HuH-7.5 (cell line): ENCODE measurements around the gene STK38L.

ENCODE experiments used
- DNase-seq: peaks from one replicate; pipeline ENCODE4 v3.0.0; 2011; ENCODE audit warnings: low spot score

The STK38L gene

GRCh38 chr12:27319409-27319808 is 75.3 kb downstream of the STK38L start:
- DNase-seq = no peak

GRCh38 chr12:27319848-27320247 is 75.8 kb downstream of the STK38L start:
- no peak for DNase-seq

GRCh38 chr12:27324530-27324929 is 80.4 kb downstream of the STK38L start:
- no peak for DNase-seq

- DNase-seq = no peak
Observed at GRCh38 chr12:27330846-27331245, 86.8 kb downstream of the STK38L start.

GRCh38 chr12:27331291-27331926 is 87.3 kb downstream of the STK38L start:
- DNase-seq = no peak

- no peak for DNase-seq
Observed at GRCh38 chr12:27331927-27332324, 87.8 kb downstream of the STK38L start.

GRCh38 chr12:27332407-27332713 is 88.3 kb downstream of the STK38L start:
- DNase-seq = no peak

GRCh38 chr12:27332714-27333402 is 88.8 kb downstream of the STK38L start, which contains the start of gene BMAL2:
Gene BMAL2 (plus strand): TSS chr12:27332836. CDS start chr12:27333073, 237 bp downstream.
- peak; percentile 58 for DNase-seq

- DNase-seq = peak; percentile 37
Observed at GRCh38 chr12:27333403-27334009, 89.4 kb downstream of the STK38L start.

- DNase-seq = no peak
Observed at GRCh38 chr12:27334042-27334720, 90.1 kb downstream of the STK38L start.

GRCh38 chr12:27334721-27335082 is 90.6 kb downstream of the STK38L start:
- no peak for DNase-seq

- DNase-seq = no peak
Observed at GRCh38 chr12:27335364-27336281, 91.5 kb downstream of the STK38L start.

- DNase-seq = no peak
Observed at GRCh38 chr12:27336282-27336653, 92.2 kb downstream of the STK38L start.

- DNase-seq = no peak
Observed at GRCh38 chr12:27337376-27337775, 93.3 kb downstream of the STK38L start.

GRCh38 chr12:27338473-27338872 is 94.4 kb downstream of the STK38L start:
- DNase-seq = no peak

GRCh38 chr12:27340971-27341370 is 96.9 kb downstream of the STK38L start:
- DNase-seq = no peak

GRCh38 chr12:27342536-27342935 is 98.5 kb downstream of the STK38L start:
- DNase-seq = no peak

GRCh38 chr12:27343255-27344000 is 99.3 kb downstream of the STK38L start:
- DNase-seq = no peak

- DNase-seq = no peak
Observed at GRCh38 chr12:27344246-27344645, 100.2 kb downstream of the STK38L start.

GRCh38 chr12:27344760-27345159 is 100.7 kb downstream of the STK38L start:
- DNase-seq = no peak

- DNase-seq = no peak
Observed at GRCh38 chr12:27345376-27345775, 101.3 kb downstream of the STK38L start.
